HepG2 (cell line): ENCODE results near the gene TPPP3. TPM values are rescaled to one million over a fixed set of nuclear protein-coding genes. Genes with fewer than 3 reads are reported as not detected.
A peak's percentile ranks its signal among the peaks of the same experiment; 100 is the strongest.

ENCODE experiments used
- AKNA ChIP-seq: sonication (generic); formaldehyde crosslinking; IDR thresholded peaks from 2 replicates; pipeline ENCODE4 v1.4.0; 2020; ENCODE audit warnings: missing genetic modification reagents, borderline replicate concordance
- KDM6A ChIP-seq: IDR thresholded peaks from 2 replicates; pipeline ENCODE4 v1.6.1; 2016; ENCODE audit warnings: low read depth
- PRDM10 ChIP-seq: sonication (generic); formaldehyde crosslinking; IDR thresholded peaks from 2 replicates; pipeline ENCODE4 v1.4.0; 2020; ENCODE audit warnings: low read depth, missing genetic modification reagents
- ZBTB3 ChIP-seq: sonication (generic); formaldehyde crosslinking; IDR thresholded peaks from 2 replicates; pipeline ENCODE4 v1.4.0; 2020; ENCODE audit warnings: low read depth, mild to moderate bottlenecking, moderate library complexity, missing genetic modification reagents, borderline replicate concordance
- ZBTB39 ChIP-seq: sonication (generic); formaldehyde crosslinking; IDR thresholded peaks from 2 replicates; pipeline ENCODE4 v1.5.0; 2020; ENCODE audit warnings: missing genetic modification reagents
- ZBTB49 ChIP-seq: sonication (generic); formaldehyde crosslinking; IDR thresholded peaks from 2 replicates; pipeline ENCODE4 v1.4.0; 2020; ENCODE audit warnings: missing genetic modification reagents, borderline replicate concordance
- ZNF10 ChIP-seq: sonication (generic); formaldehyde crosslinking; IDR thresholded peaks from 2 replicates; pipeline ENCODE4 v1.4.0; 2020; ENCODE audit warnings: mild to moderate bottlenecking, low read depth, missing genetic modification reagents, borderline replicate concordance
- ZNF292 ChIP-seq: sonication (generic); formaldehyde crosslinking; IDR thresholded peaks from 2 replicates; pipeline ENCODE4 v1.8.1; 2022; ENCODE audit warnings: mild to moderate bottlenecking, low read depth, missing genetic modification reagents, borderline replicate concordance
- ZNF619 ChIP-seq: sonication (generic); formaldehyde crosslinking; IDR thresholded peaks from 2 replicates; pipeline ENCODE4 v1.4.0; 2020; ENCODE audit warnings: mild to moderate bottlenecking, missing genetic modification reagents
- ZNF839 ChIP-seq: sonication (generic); formaldehyde crosslinking; IDR thresholded peaks from 2 replicates; pipeline ENCODE4 v1.4.0; 2020; ENCODE audit warnings: missing genetic modification reagents, mild to moderate bottlenecking, borderline replicate concordance
- polyA plus RNA-seq, 8 experiments: library from polyadenylated mRNA; depleted of rRNA in 3 of 8; stranded (reverse) in 7 of 8; unstranded in 1 of 8; fragments of >200 nt; fragmentation: Illumina TruSeq in 4 of 8; extraction: Trizol in 4 of 8; gene quantifications; 2 replicates each; pipeline versions ENCODE4 v1.2.1 to v1.2.3, GENCODE V29; 2011 to 2016; ENCODE audit warnings: low read depth in 4 of 8, missing spikeins in 1 of 8, mixed read lengths in 1 of 8; ENCODE audit not compliant: insufficient read depth in 1 of 8
- total RNA-seq, 5 experiments: library from RNA; depleted of rRNA; stranded (reverse); fragments of >200 nt; fragmentation: Illumina TruSeq; extraction: Trizol; gene quantifications; 2 replicates each; pipeline ENCODE4 v1.2.3, GENCODE V29; 2016; ENCODE audit warnings: low read depth in 1 of 5

TPPP3 gene
- total and polyA plus RNA-seq, 2 of the 13 experiments (the other 11 are each of a cell fraction or from before 2014, with no cell fraction given), result 0.16 to 0.44 TPM

GRCh38 chr16:67430977-67431774, 37.9 kb upstream of the TPPP3 start, which contains the start of gene HSD11B2 (continued):
- TF ChIP-seq ZNF292 (CRISPR knock-in tag) (no peak), ZNF839 (CRISPR knock-in tag) (no peak; the same call in 1 of the 2 replicates), AKNA (no peak), PRDM10 (CRISPR knock-in tag) (no peak), ZNF10 (no peak), ZNF619 (CRISPR knock-in tag) (0 out of 2 replicates have a peak, but pooled peaks have one; percentile 40), KDM6A (no peak), ZBTB39 (CRISPR knock-in tag) (0 out of 2 replicates have a peak, but pooled peaks have one; percentile 24), ZBTB3 (CRISPR knock-in tag) (no peak), ZBTB49 (no peak)
